Transverse colon (tissue), 4 donors: Measurements from ENCODE around the gene PBXIP1. TPM values are rescaled to one million over a fixed set of nuclear protein-coding genes. Genes with fewer than 3 reads are reported as not detected.
A peak's percentile ranks its signal among the peaks of the same experiment; 100 is the strongest.

Source experiments
- DNase-seq: peaks from one replicate; pipeline ENCODE4 v3.0.0-alpha.2; 2019
- H3K27ac ChIP-seq, 4 donors: fragments of 200-600 bp; sonication (generic); 2 replicates each; pipeline ENCODE4 v1.5.1; 2016 to 2018; ENCODE audit warnings: inconsistent platforms in 4 of 4
- H3K27me3 ChIP-seq: fragments of 200-600 bp; sonication (generic); 2 replicates; pipeline ENCODE4 v1.5.1; 2017; ENCODE audit warnings: inconsistent platforms
- H3K36me3 ChIP-seq, 4 donors: fragments of 200-600 bp; sonication (generic); 2 replicates each; pipeline ENCODE4 v1.5.1; 2017 to 2019; ENCODE audit warnings: inconsistent platforms in 4 of 4
- H3K4me1 ChIP-seq, 4 donors: fragments of 200-600 bp; sonication (generic); 2 replicates each; pipeline ENCODE4 v1.5.1; 2017 to 2020; ENCODE audit warnings: inconsistent platforms in 4 of 4
- H3K4me3 ChIP-seq, 4 donors: fragments of 200-600 bp; sonication (generic); 1 replicate in 1 of 4; 2 replicates in 3 of 4; pipeline versions ENCODE4 v1.5.1 to v1.6.1; 2017 to 2019; ENCODE audit warnings: inconsistent platforms in 4 of 4
- H3K9me3 ChIP-seq, 2 donors: fragments of 200-600 bp; sonication (generic); 2 replicates each; pipeline ENCODE4 v1.5.1; 2017 to 2019; ENCODE audit warnings: inconsistent platforms in 2 of 2
- CTCF ChIP-seq, 5 experiments: fragments of 200-600 bp in 3 of 5; fragments of 450-650 bp in 2 of 5; sonication (generic) in 3 of 5; IDR thresholded peaks; 1 replicate in 2 of 5; 2 replicates in 3 of 5; pipeline ENCODE4 v1.5.1; 2016 to 2017; ENCODE audit warnings: antibody characterized with exemption in 5 of 5, inconsistent platforms in 3 of 5, mild to moderate bottlenecking in 2 of 5, moderate library complexity in 1 of 5
- EP300 ChIP-seq: sonication (generic); formaldehyde crosslinking; IDR thresholded peaks from one replicate; pipeline ENCODE4 v1.6.1; 2017; ENCODE audit warnings: antibody characterized with exemption, low read depth
- POLR2A ChIP-seq: fragments of 450-650 bp; IDR thresholded peaks from one replicate; pipeline ENCODE4 v1.6.1; 2016; ENCODE audit warnings: antibody characterized with exemption, mild to moderate bottlenecking, moderate library complexity
- POLR2AphosphoS5 ChIP-seq, 3 donors: sonication (generic); formaldehyde crosslinking; IDR thresholded peaks; one replicate each; pipeline ENCODE4 v1.6.1; 2016; ENCODE audit warnings: antibody characterized with exemption in 3 of 3
- WGBS, 2 donors: methylation state at CpG; one replicate each; pipeline ENCODE4 v1.1.5; 2018; ENCODE audit warnings: low coverage in 1 of 2; 5-methylcytosine and 5-hydroxymethylcytosine counted together
- in situ Hi-C, 4 donors: fragments of 200-750 bp; cut with MboI; loops; one replicate each; pipeline versions ENCODE4 v1.15.0 to v1.15.1; 2017; ENCODE audit warnings: low sequenced_read_pairs in 3 of 4, low pct_ligation_motif_present in 1 of 4, low pct_unique_long_range_greater_than_20kb in 1 of 4
- intact Hi-C: fragments of 100-400 bp; cut with DNase I; formaldehyde crosslinking; loops from one replicate; pipeline ENCODE4 v1.15.1; 2023; ENCODE audit warnings: low total_unique reads
- total RNA-seq, 4 donors: library from RNA; depleted of rRNA; stranded (reverse); fragments of >200 nt; gene quantifications; one replicate each; pipeline ENCODE4 v1.1.0, GENCODE V29; 2016

Gene PBXIP1
- total RNA-seq, 4 donors from 2014 or later, result 54.1 to 94.1 (median 83.6) TPM

- H3K4me1 ChIP-seq, result no peaks in the 10 kb centered on the region
- peak; percentile 25 for DNase-seq
- H3K36me3 ChIP-seq, result no peaks in the 10 kb centered on the region
- no peak overlapping the region for H3K4me3 ChIP-seq
- no peaks in the 10 kb centered on the region for H3K9me3 ChIP-seq
- in situ Hi-C loops (loop anchor here in 1 of 4 donors (25.0 kb wide), 1 partner anchor 256 kb away; the partner anchor contains the start of genes KRTCAP2 and TRIM46), intact Hi-C loops (no loop called here)
- TF ChIP-seq POLR2AphosphoS5 (IDR thresholded peaks at IDR 0.05) (no peak), CTCF (IDR thresholded peaks at IDR 0.05) (peak; percentile 41 to 70 (median 57))
- 80% methylated on average over 7 of the region's 7 CpGs; no CpG with 5 or more reads in 1 of the 2 donors for WGBS, 2 donors
- no peaks in the 10 kb centered on the region for H3K27me3 ChIP-seq
- no peak overlapping the region for H3K27ac ChIP-seq
These were observed 49.2 kb downstream of the PBXIP1 start for GRCh38 chr1:154906621-154907081.

GRCh38 chr1:154902938-154903566, 52.8 kb downstream of the PBXIP1 start:
- no peak for DNase-seq
- Histone ChIP-seq H3K27ac (no peak overlapping the region), H3K36me3 (no peaks in the 10 kb centered on the region), H3K4me3 (no peak overlapping the region), H3K9me3 (no peaks in the 10 kb centered on the region), H3K4me1 (no peaks in the 10 kb centered on the region), H3K27me3 (no peaks in the 10 kb centered on the region)
- in situ Hi-C loops (loop anchor here in 1 of 4 donors (25.0 kb wide), 1 partner anchor 259 kb away; the partner anchor contains the start of genes KRTCAP2 and TRIM46), intact Hi-C loops (no loop called here)
- 38 to 53% methylated on average over 3 of the region's 3 CpGs for WGBS, 2 donors
- TF ChIP-seq POLR2AphosphoS5 (IDR thresholded peaks at IDR 0.05) (no peak), EP300 (no peak), CTCF (IDR thresholded peaks at IDR 0.05) (no peak), POLR2A (no peak)

GRCh38 chr1:154901591-154901990, 54.3 kb downstream of the PBXIP1 start:
- Histone ChIP-seq H3K4me1 (no peaks in the 10 kb centered on the region), H3K9me3 (no peaks in the 10 kb centered on the region), H3K27ac (no peak overlapping the region), H3K4me3 (no peak overlapping the region), H3K27me3 (no peaks in the 10 kb centered on the region), H3K36me3 (no peaks in the 10 kb centered on the region)
- in situ Hi-C loops (loop anchor here in 1 of 4 donors (25.0 kb wide), 1 partner anchor 261 kb away; the partner anchor contains the start of genes KRTCAP2 and TRIM46), intact Hi-C loops (no loop called here)
- DNase-seq, result no peak
- 64 to 74% methylated on average over 1 of the region's 1 CpG for WGBS, 2 donors
- TF ChIP-seq POLR2A, result no peak
- no peak for TF ChIP-seq EP300
- TF ChIP-seq POLR2AphosphoS5 (IDR thresholded peaks at IDR 0.05), result no peak

- no peak overlapping the region for H3K27ac ChIP-seq
- TF ChIP-seq EP300 (no peak), POLR2A (no peak)
- no peaks in the 10 kb centered on the region for H3K27me3 ChIP-seq
- WGBS, 2 donors, result 77 to 97% methylated on average over 2 to 6 of the region's 6 CpGs
- H3K36me3 ChIP-seq, result no peaks in the 10 kb centered on the region
- intact Hi-C loops (no loop called here), in situ Hi-C loops (loop anchor here in 1 of 4 donors (25.0 kb wide), 2 partner anchors 237 to 337 kb away; partner anchors contain the start of genes CHRNB2 and UBE2Q1)
- no peaks in the 10 kb centered on the region for H3K4me1 ChIP-seq
- no peak for DNase-seq
- H3K9me3 ChIP-seq, result no peaks in the 10 kb centered on the region
- H3K4me3 ChIP-seq, result no peak overlapping the region
These were observed 56.9 kb downstream of the PBXIP1 start for GRCh38 chr1:154899041-154899440.

- Histone ChIP-seq H3K36me3 (no peaks in the 10 kb centered on the region), H3K27me3 (no peaks in the 10 kb centered on the region), H3K4me1 (no peaks in the 10 kb centered on the region), H3K27ac (no peak overlapping the region), H3K9me3 (no peaks in the 10 kb centered on the region), H3K4me3 (no peak overlapping the region)
- intact Hi-C loops (no loop called here), in situ Hi-C loops (loop anchor here in 1 of 4 donors (25.0 kb wide), 2 partner anchors 235 to 335 kb away; partner anchors contain the start of genes CHRNB2 and UBE2Q1)
- no peak for DNase-seq
- no peak for TF ChIP-seq POLR2A
- no peak for TF ChIP-seq EP300
- TF ChIP-seq POLR2AphosphoS5 (IDR thresholded peaks at IDR 0.05), result no peak
- no peak for TF ChIP-seq CTCF (IDR thresholded peaks at IDR 0.05)
- 40 to 82% methylated on average over 1 to 10 of the region's 10 CpGs for WGBS, 2 donors
These were observed 59.1 kb downstream of the PBXIP1 start for GRCh38 chr1:154896771-154897286.
